Omental fat pad (tissue), 4 donors: Measurements from ENCODE around the gene RAMAC. TPM values are rescaled to one million over a fixed set of nuclear protein-coding genes. Genes with fewer than 3 reads are reported as not detected.
"Not testable (repeated sequence)": the region's sequence is repeated elsewhere in the genome, so short reads cannot be mapped to it uniquely, and the experiment has no call there.

Experiments
- ATAC-seq: fragments of 150-250 bp; one replicate; pipeline ENCODE4 v1.9.1; 2016; ENCODE audit warnings: mild to moderate bottlenecking, moderate library complexity; ENCODE audit not compliant: low FRiP score
- DNase-seq: peaks from one replicate; pipeline ENCODE4 v3.0.0-alpha.2; 2019; ENCODE audit warnings: low spot score
- CTCF ChIP-seq, 3 donors: fragments of 450-650 bp; IDR thresholded peaks; one replicate each; pipeline ENCODE4 v1.5.1; 2016 to 2017; ENCODE audit warnings: antibody characterized with exemption in 3 of 3, mild to moderate bottlenecking in 3 of 3, moderate library complexity in 2 of 3
- total RNA-seq, 4 donors: library from RNA; depleted of rRNA; stranded (reverse); fragments of >200 nt; gene quantifications; one replicate each; pipeline ENCODE4 v1.1.0, GENCODE V29; 2016

Gene RAMAC
- 10 to 100 TPM; 12.3 to 19.9 (median 16.4) TPM for total RNA-seq

DNA sequence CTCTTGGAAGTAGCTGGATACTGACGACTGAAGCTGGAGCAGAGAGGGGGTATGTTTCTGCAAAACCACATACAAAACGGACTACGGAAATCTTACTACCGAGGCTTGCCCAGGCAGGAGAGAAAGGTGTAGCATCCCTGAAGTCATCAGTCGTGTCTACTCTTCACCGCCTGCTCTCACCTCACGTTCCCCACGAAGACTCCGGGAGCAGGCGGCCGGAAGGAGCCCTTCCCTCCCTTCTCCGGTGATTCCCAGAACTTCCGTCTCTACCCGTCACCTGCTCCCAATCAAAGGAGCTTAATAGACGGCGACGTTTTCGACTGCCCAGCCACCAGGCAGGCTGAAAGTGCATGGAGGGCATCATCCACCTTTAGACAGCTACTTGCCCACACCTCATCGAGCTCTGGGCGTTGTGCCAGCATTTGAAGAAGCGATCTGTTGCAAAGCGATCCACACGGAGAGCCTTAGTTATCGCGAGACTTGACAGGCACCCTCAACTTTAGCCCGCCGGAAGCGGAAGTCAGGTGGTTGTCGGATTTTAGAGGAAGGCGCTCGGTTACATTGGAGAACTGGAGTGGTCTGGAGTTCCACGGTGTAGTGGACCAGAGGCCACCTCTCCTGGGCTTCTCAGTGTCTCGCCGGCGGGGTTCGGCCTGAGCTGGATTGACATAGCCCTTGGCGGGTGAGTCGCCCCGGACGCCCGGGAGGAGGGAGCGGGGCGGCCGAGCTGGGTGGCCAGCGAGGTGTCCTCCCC, at the start of gene RAMAC:
TSS of gene RAMAC (plus strand) at position 523 of the 754 bp plus-strand sequence. CDS start 2,809 bp downstream, outside the sequence.
- no peak for TF ChIP-seq CTCF (IDR thresholded peaks at IDR 0.05)
- ATAC-seq = peak; percentile 88
- DNase-seq = peak; percentile 96

DNA sequence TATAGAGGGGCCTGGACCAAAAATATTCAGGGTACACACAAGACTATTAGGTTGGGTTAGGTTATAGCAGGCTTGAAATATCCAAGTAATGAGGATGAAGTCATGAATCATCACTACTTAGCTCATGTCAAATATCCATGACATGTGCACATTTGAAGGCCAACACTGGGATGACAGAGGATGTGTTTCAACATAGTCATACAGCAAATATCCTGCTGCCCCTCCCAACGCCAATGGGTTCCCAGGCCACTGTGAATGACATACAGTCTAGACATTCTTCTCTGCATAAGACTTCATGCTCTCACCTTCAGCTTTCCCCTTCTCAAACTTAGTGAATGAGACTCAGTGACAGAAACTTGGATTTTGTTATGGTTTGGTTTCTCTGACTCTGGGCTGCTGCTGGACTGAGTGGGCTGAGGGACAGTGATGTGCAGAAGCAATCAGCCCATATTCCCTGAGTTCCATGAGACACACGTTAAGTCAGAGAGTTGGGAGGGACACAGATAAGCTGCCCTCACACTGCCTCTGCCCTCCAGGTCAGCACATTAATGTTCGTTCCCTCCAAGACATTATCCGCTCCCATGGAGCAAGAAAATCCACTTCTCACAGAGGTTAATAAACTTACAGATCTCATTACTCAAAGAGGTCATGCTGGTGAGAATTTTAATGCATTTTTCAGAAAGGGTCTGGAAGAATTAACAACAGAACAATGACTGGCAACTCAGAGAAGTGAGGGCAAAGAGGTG, 48.9 kb upstream of the RAMAC start:
- DNase-seq = no peak
- no peak for ATAC-seq

GRCh38 chr15:82937712-82938058, 48.3 kb upstream of the RAMAC start:
- no peak for ATAC-seq
- TF ChIP-seq CTCF (IDR thresholded peaks at IDR 0.05) = no peak
- DNase-seq = no peak

More for the DNA sequence above, 48.9 kb upstream of the RAMAC start:
- no peak for TF ChIP-seq CTCF (IDR thresholded peaks at IDR 0.05)

GRCh38 chr15:82939678-82940077, 46.3 kb upstream of the RAMAC start:
- not testable (repeated sequence) for DNase-seq, ATAC-seq

GRCh38 chr15:82942691-82943090, 43.3 kb upstream of the RAMAC start:
- ATAC-seq = no peak
- no peak for TF ChIP-seq CTCF (IDR thresholded peaks at IDR 0.05)
- DNase-seq = no peak

DNA sequence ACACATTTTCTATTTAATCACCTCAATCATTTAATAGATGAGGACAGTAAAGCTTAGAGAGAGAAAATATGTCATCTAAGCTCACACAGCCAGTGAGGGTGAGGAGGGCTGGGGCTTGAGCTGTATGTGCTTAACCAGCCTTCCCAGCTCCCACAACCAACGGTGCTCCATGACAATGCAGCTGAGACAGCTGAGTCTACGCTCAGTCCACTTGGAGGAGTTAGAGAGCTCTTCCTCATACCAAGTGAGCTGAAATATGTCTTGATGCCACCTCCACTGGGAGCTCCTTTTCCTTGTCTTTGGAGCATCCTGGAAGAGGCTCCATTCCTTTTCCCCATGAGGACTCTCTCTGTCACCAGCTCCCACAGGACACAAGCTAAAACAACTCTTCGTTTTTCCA, 42.8 kb upstream of the RAMAC start:
- ATAC-seq (no peak), DNase-seq (no peak)
- no peak for TF ChIP-seq CTCF (IDR thresholded peaks at IDR 0.05)

DNA sequence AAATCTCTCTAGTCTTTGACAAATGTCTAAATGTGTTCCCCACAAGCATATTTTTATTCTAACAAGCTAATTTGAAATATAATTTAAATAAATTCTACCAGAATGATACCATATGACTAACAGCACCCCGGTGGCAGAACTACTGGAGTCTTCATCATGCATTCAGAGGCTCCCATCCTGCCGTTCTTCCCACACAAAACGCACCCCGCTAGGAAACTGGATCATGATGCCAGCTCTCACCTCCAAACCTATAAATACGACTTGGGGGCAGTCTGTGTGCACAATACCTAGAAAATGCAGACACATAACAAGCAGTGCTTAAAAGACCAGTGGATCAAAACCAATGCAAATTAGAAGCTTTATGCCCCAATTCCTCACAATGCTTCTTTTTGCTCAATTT, 42.0 kb upstream of the RAMAC start:
- ATAC-seq (no peak), DNase-seq (no peak)
- no peak for TF ChIP-seq CTCF (IDR thresholded peaks at IDR 0.05)
